ENCODE data around the gene METRNL.

- TF ChIP-seq CTCF (IDR thresholded peaks at IDR 0.05; ENCODE audit: borderline replicate concordance, extremely low read depth, low read length, poor library complexity, severe bottlenecking) (no peak), EZH2 (IDR thresholded peaks at IDR 0.05; ENCODE audit: borderline replicate concordance, low read depth, low read length, severe bottlenecking) (no peak)
These were observed 20.9 kb downstream of the METRNL start for GRCh38 chr17:83100220-83100852.

All from DND-41 (cell line).